Measurements from ENCODE around the gene KRT73. TPM values are rescaled to one million over a fixed set of nuclear protein-coding genes. Genes with fewer than 3 reads are reported as not detected.

Gene KRT73
- polyA plus RNA-seq, 1 experiment: not detected

DNA sequence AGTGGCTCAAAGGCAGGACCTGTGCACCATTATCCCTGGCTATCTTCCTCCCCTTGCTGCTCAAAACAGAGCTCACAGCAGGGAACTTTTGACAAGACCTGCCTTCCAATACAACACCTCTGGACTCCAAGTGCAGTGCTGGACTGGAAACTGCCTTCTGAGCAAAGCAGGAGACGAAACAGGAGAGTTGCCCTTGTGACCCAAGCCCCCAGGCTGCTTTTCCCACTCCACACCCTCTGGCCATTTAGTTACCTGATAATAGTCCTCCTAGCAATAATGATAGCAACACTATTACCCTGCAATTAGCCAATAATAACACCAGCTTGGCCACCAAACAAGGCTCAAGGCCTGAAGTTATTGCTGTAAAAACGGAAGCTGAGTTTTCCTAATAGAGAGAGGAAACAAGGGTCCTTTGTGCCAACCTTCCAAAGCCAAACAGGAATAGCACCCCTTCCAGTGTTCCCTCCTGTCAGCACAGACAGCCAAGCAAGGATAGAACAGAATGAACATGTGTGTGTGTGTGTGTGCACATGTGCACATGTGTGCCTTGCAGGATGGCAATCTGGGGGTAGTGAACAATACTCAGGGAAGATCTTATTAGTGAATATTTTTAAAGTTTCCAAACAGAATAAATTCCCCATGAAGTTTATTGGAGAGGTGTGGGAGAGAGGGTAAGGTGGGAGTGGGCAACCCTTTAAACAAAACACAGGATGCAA is 9.2 kb upstream of the KRT73 start:
- DNase-seq (ENCODE audit: low read depth): no peak
- TF ChIP-seq, protein P1, sequence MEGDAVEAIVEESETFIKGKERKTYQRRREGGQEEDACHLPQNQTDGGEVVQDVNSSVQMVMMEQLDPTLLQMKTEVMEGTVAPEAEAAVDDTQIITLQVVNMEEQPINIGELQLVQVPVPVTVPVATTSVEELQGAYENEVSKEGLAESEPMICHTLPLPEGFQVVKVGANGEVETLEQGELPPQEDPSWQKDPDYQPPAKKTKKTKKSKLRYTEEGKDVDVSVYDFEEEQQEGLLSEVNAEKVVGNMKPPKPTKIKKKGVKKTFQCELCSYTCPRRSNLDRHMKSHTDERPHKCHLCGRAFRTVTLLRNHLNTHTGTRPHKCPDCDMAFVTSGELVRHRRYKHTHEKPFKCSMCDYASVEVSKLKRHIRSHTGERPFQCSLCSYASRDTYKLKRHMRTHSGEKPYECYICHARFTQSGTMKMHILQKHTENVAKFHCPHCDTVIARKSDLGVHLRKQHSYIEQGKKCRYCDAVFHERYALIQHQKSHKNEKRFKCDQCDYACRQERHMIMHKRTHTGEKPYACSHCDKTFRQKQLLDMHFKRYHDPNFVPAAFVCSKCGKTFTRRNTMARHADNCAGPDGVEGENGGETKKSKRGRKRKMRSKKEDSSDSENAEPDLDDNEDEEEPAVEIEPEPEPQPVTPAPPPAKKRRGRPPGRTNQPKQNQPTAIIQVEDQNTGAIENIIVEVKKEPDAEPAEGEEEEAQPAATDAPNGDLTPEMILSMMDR (IDR thresholded peaks at IDR 0.05; ENCODE audit: insufficient read depth, low read depth, low read length): no peak
- peaks cover 11% of the 10 kb centered on the region for H3K27me3 ChIP-seq (ENCODE audit: control insufficient read depth, insufficient read depth, low read length)
- ChIA-PET CTCF (no interaction called here), POLR2A (no interaction called here)
- no peaks in the 10 kb centered on the region for H3K36me3 ChIP-seq (ENCODE audit: control insufficient read depth, insufficient read depth, low read length)
- no peak overlapping the region for H3K4me3 ChIP-seq (ENCODE audit: low read depth, low read length)

DNA sequence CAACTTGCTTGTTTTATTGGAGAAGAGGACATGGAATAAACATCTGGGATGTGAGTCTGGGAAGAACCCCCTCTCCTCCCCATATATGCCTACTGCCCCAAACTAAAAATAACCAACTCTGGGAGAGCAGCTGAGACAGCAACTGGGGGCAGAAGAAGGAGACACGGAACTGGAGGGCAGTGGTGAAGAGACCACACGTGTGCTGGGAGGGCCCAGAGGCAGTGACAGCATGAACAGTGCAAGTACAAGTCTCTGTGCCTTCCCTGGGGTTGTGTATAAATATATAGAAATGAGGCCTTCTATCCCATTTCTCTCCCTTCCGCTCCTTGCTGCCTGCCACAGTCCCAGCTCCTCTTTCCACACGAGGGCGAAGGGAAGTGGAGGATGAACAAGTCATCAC is 4.0 kb upstream of the KRT73 start:
- H3K27me3 ChIP-seq (ENCODE audit: control insufficient read depth, insufficient read depth, low read length): peaks cover 7% of the 10 kb centered on the region
- DNase-seq (ENCODE audit: low read depth): no peak
- CTCF ChIA-PET: no interaction called here

DNA sequence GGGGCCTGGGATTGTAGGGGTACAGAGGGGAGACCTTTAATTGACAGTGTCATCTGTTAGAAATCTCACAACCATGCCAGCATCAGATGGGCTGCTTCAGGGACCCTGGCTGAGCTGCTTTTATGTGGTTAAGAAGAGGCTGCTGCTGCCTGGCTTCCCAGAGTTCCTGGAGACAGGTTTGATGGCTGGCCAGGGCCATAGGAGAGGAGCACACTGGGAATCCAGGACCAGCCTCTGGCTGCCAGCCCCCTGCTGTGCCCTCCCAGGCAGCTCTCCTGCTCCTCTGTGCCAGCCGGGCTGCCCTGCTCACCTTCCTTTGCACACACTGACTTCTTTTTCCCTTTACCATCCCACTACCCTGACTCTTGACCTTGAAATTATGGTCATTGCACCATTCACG is 507 bp upstream of the KRT73 start:
- CTCF ChIA-PET: interaction anchor here (1.0 kb wide), 1 partner anchor 35 kb away, joined by 4 read pairs; no protein-coding TSS in a partner anchor
- peaks cover 5% of the 10 kb centered on the region for H3K27me3 ChIP-seq (ENCODE audit: control insufficient read depth, insufficient read depth, low read length)
- TF ChIP-seq, protein P1 (IDR thresholded peaks at IDR 0.05; ENCODE audit: insufficient read depth, low read depth, low read length): no peak
- DNase-seq (ENCODE audit: low read depth): no peak
- no peaks in the 10 kb centered on the region for H3K36me3 ChIP-seq (ENCODE audit: control insufficient read depth, insufficient read depth, low read length)
- no peak overlapping the region for H3K4me3 ChIP-seq (ENCODE audit: low read depth, low read length)
- POLR2A ChIA-PET: no interaction called here

More for the DNA sequence above, 4.0 kb upstream of the KRT73 start:
- Histone ChIP-seq H3K4me3 (ENCODE audit: low read depth, low read length) (no peak overlapping the region), H3K36me3 (ENCODE audit: control insufficient read depth, insufficient read depth, low read length) (no peaks in the 10 kb centered on the region)
- TF ChIP-seq, protein P1 (IDR thresholded peaks at IDR 0.05; ENCODE audit: insufficient read depth, low read depth, low read length): no peak
- POLR2A ChIA-PET: no interaction called here

DNA sequence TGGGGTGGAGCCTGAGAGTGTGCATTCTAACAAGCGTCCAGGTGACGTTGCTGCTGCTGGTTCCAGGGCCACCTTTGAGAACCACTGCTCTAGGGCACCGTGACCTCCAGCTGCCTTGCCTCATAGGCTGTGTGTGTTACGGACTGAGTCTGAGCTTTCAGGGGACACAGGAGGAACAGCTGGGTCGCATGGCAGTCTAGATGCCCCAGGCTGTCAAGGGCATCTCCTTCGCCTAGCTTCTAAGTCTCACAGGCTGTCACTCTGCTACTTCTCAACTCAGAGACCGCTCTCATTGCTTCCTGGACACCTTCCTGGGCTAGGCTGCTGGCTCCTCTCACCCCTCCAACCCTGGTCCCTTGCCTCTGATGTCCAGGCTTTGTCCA is 965 bp downstream of the KRT73 start:
- H3K27me3 ChIP-seq (ENCODE audit: control insufficient read depth, insufficient read depth, low read length): peaks cover 8% of the 10 kb centered on the region
- TF ChIP-seq, protein P1 (IDR thresholded peaks at IDR 0.05; ENCODE audit: insufficient read depth, low read depth, low read length): no peak
- H3K36me3 ChIP-seq (ENCODE audit: control insufficient read depth, insufficient read depth, low read length): no peaks in the 10 kb centered on the region
- POLR2A ChIA-PET: no interaction called here
- no peak for DNase-seq (ENCODE audit: low read depth)
- no peak overlapping the region for H3K4me3 ChIP-seq (ENCODE audit: low read depth, low read length)
- CTCF ChIA-PET: interaction anchor here (1.6 kb wide), 1 partner anchor 262 kb away, joined by 4 read pairs; no protein-coding TSS in a partner anchor

DNA sequence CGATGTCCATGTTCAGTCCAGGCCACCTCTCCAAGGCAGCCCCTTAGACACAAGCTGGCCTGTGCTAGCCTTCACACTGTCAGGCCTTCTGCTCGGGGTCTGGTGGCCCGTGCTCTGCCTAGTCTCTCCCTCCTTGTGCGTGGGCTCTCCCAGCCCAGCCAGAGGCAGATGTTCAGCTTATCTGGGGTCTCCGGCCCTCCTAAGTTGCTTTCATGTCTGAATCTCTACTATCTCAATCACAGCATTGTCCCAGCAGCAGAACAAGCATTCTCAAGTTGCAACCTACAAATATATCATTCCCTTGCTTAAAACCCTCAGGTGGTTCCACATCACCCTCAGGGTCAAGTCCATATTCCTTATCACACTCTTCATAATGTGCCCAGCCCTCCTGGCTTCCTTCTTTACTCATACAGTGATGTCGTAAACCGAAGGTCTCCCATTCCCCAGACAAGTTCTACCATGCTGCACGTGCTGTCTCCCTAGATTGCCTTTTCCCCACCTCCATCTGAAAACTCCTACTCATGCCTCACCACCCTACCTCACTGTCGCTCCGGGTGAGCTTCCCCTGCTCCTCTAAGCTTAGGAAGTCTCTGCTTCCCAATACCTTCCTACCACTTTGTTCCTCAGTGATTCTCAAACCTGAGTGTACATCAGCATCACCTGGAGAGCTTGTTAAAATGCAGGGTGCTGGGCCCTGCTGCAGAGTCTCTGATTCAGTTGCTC is 1.5 kb downstream of the KRT73 start:
- ChIA-PET POLR2A (no interaction called here), CTCF (interaction anchor here (1.6 kb wide), 1 partner anchor 263 kb away, joined by 4 read pairs; no protein-coding TSS in a partner anchor)
- no peak overlapping the region for H3K4me3 ChIP-seq (ENCODE audit: low read depth, low read length)
- H3K36me3 ChIP-seq (ENCODE audit: control insufficient read depth, insufficient read depth, low read length): no peaks in the 10 kb centered on the region
- TF ChIP-seq, protein P1 (IDR thresholded peaks at IDR 0.05; ENCODE audit: insufficient read depth, low read depth, low read length): no peak
- peaks cover 8% of the 10 kb centered on the region for H3K27me3 ChIP-seq (ENCODE audit: control insufficient read depth, insufficient read depth, low read length)
- DNase-seq (ENCODE audit: low read depth): no peak

Measured in BJ (cell line).